Esophagus squamous epithelium (tissue), 5 donors: ENCODE measurements around the gene ARHGAP4. TPM values are rescaled to one million over a fixed set of nuclear protein-coding genes. Genes with fewer than 3 reads are reported as not detected.

Experiments
- DNase-seq: peaks from one replicate; lab custom pipeline; 2025; lab: John Stamatoyannopoulos, UW
- H3K27ac ChIP-seq, 4 donors: fragments of 200-600 bp; sonication (generic); one replicate each; pipeline ENCODE4 v1.5.1; 2016 to 2019; ENCODE audit warnings: mild to moderate bottlenecking in 1 of 4
- H3K27me3 ChIP-seq, 4 donors: fragments of 200-600 bp; sonication (generic); 1 replicate in 3 of 4; 2 replicates in 1 of 4; pipeline versions ENCODE4 v1.5.1 to v1.6.0; 2017 to 2021; ENCODE audit warnings: antibody characterized with exemption in 1 of 4
- H3K36me3 ChIP-seq, 3 donors: fragments of 200-600 bp; sonication (generic); one replicate each; pipeline ENCODE4 v1.5.1; 2016 to 2019
- H3K4me1 ChIP-seq, 3 donors: fragments of 200-600 bp; sonication (generic); one replicate each; pipeline ENCODE4 v1.5.1; 2017 to 2019
- H3K4me3 ChIP-seq, 4 donors: fragments of 200-600 bp; sonication (generic); 1 replicate in 3 of 4; 2 replicates in 1 of 4; pipeline ENCODE4 v1.5.1; 2016 to 2019; ENCODE audit warnings: mild to moderate bottlenecking in 2 of 4, moderate library complexity in 1 of 4
- H3K9me3 ChIP-seq, 3 donors: fragments of 200-600 bp; sonication (generic); one replicate each; pipeline ENCODE4 v1.5.1; 2016 to 2019
- POLR2A ChIP-seq, 4 donors: fragments of 450-650 bp; IDR thresholded peaks; one replicate each; pipeline ENCODE4 v1.6.1; 2017; ENCODE audit warnings: antibody characterized with exemption in 4 of 4, mild to moderate bottlenecking in 4 of 4, moderate library complexity in 3 of 4
- WGBS, 2 donors: methylation state at CpG; one replicate each; pipeline ENCODE4 v1.1.5; 2018; 5-methylcytosine and 5-hydroxymethylcytosine counted together
- intact Hi-C: fragments of 100-400 bp; cut with DNase I; formaldehyde crosslinking; loops from one replicate; pipeline ENCODE4 v1.15.0; 2022
- total RNA-seq, 4 donors: library from RNA; depleted of rRNA; stranded (reverse); fragments of >200 nt; gene quantifications; one replicate each; pipeline ENCODE4 v1.1.0, GENCODE V29; 2016
- TF ChIP-seq, protein P1 (sequence below), 6 experiments: fragments of 450-650 bp in 4 of 6; fragments of 200-600 bp in 2 of 6; sonication (generic) in 2 of 6; IDR thresholded peaks; one replicate each; pipeline ENCODE4 v1.5.1; 2016 to 2019; ENCODE audit warnings: antibody characterized with exemption in 6 of 6, mild to moderate bottlenecking in 4 of 6, moderate library complexity in 4 of 6
- donor health status: DM: yes; HTN: yes; CAD: no.

ARHGAP4 gene
- total RNA-seq, 4 donors from 2014 or later, result 3.9 to 18.3 (median 7.6) TPM

DNA sequence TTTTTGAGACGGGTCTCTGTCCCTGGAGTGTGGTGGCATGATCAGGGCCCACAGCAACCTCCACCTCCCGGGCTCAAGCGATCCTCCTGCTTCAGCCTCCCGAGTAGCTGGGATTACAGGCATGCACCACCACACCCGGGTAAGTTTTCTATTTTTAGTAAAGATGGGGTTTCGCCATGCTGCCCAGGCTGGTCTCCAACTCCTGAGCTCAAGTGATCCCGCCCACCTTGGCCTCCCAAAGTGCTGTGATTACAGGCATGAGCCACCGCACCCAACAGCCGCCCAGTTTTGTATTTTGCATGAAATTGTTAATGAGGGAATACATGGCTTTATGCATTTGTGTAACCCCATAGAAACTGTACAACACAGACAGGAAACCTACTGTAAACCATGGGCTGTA lies 2.8 kb upstream of the ARHGAP4 start:
- H3K27ac ChIP-seq, result peak overlapping the region; percentile 73 to 98 (median 96)
- no peaks in the 10 kb centered on the region for H3K9me3 ChIP-seq
- TF ChIP-seq, protein P1, sequence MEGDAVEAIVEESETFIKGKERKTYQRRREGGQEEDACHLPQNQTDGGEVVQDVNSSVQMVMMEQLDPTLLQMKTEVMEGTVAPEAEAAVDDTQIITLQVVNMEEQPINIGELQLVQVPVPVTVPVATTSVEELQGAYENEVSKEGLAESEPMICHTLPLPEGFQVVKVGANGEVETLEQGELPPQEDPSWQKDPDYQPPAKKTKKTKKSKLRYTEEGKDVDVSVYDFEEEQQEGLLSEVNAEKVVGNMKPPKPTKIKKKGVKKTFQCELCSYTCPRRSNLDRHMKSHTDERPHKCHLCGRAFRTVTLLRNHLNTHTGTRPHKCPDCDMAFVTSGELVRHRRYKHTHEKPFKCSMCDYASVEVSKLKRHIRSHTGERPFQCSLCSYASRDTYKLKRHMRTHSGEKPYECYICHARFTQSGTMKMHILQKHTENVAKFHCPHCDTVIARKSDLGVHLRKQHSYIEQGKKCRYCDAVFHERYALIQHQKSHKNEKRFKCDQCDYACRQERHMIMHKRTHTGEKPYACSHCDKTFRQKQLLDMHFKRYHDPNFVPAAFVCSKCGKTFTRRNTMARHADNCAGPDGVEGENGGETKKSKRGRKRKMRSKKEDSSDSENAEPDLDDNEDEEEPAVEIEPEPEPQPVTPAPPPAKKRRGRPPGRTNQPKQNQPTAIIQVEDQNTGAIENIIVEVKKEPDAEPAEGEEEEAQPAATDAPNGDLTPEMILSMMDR (IDR thresholded peaks at IDR 0.05), result no peak
- TF ChIP-seq POLR2A (IDR thresholded peaks at IDR 0.05), result no peak
- no peaks in the 10 kb centered on the region for H3K27me3 ChIP-seq
- no peak for DNase-seq
- H3K36me3 ChIP-seq, result peaks cover 0 to 37% (median 0%) of the 10 kb centered on the region in 3 donors
- WGBS, 2 donors, result 0 to 57% methylated on average over 1 to 9 of the region's 9 CpGs
- H3K4me3 ChIP-seq, result peak overlapping the region in 3 of 4 donors; percentile 9 to 58 (median 41)
- peaks cover 19 to 58% (median 25%) of the 10 kb centered on the region in 3 donors for H3K4me1 ChIP-seq
- intact Hi-C loops, result no loop called here

DNA sequence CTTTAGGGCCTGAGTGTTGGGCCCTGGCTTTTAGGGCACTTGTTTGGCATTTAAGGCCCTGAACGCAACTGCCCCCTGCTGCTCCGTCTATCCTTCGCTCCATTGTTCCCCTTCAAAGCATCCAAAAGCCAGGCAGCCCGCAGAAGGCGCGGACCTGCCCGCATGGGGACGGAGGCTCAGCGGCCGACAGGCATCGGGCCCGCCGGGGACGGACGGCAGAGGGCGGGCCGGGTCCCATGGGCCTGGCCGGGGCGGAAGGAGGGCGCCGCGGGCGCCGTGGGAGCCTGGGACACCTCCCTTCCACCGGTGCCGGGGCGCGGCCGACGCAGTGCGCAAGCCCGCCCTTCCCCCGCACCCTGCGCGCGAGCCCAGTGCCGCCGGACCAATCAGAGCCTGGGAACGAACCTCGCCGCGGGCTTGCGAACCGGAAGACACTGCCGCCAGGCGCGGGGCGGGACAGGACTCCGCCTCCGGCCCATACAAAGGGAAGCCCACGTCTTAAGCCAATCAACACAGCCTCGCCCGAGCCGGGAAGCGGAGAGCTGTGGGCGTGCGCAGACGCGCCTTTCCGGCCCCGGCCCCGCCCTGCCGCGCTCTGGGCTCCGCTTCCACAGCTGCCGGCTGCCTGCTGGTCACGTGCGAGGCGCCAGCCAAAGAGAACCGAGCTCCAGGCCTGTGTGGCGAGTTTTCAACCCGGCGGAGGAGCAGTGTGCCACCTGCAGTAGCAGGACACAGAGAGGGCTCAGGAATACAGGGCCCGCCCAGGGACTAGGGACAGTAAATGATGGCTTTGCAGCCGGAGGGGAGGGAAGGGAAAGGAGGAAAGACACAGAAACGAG lies 2.1 kb upstream of the ARHGAP4 start:
- intact Hi-C loops, result no loop called here
- H3K4me3 ChIP-seq, result peak overlapping the region; percentile 46 to 78 (median 58)

DNA sequence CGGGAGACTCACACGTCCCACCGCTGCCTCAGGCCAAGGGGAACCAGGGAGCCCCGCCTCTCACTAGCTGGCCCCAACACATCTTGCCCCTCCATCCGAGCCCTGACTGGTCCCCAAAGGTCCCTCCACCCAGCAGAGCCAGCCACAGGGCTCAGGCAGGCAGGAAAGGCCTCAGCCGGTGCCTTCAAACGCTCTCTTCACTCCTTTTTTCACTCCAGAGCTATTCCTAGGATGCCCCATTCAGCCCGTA lies 1.5 kb upstream of the ARHGAP4 start:
- peaks cover 19 to 58% (median 22%) of the 10 kb centered on the region in 3 donors for H3K4me1 ChIP-seq
- DNase-seq, result no peak
- peaks cover 0 to 31% (median 0%) of the 10 kb centered on the region in 3 donors for H3K36me3 ChIP-seq
- TF ChIP-seq POLR2A (IDR thresholded peaks at IDR 0.05), result no peak
- TF ChIP-seq, protein P1 (IDR thresholded peaks at IDR 0.05), result no peak
- WGBS, 2 donors, result 3 to 26% methylated on average over 5 to 7 of the region's 8 CpGs
- H3K27ac ChIP-seq, result peak overlapping the region; percentile 95 to 98 (median 97)
- intact Hi-C loops, result no loop called here
- no peaks in the 10 kb centered on the region for H3K27me3 ChIP-seq
- H3K9me3 ChIP-seq, result no peaks in the 10 kb centered on the region
- peak overlapping the region; percentile 46 to 78 (median 58) for H3K4me3 ChIP-seq

More for the DNA sequence above, 2.1 kb upstream of the ARHGAP4 start:
- H3K4me1 ChIP-seq, result peaks cover 19 to 58% (median 22%) of the 10 kb centered on the region in 3 donors
- 0 to 7% methylated on average over 3 to 8 of the region's 76 CpGs for WGBS, 2 donors
- H3K36me3 ChIP-seq, result peaks cover 0 to 37% (median 0%) of the 10 kb centered on the region in 3 donors
- no peaks in the 10 kb centered on the region for H3K27me3 ChIP-seq
- TF ChIP-seq, protein P1 (IDR thresholded peaks at IDR 0.05), result peak in 3 of 6 experiments; percentile 17 to 34 (median 17)
- TF ChIP-seq POLR2A (IDR thresholded peaks at IDR 0.05), result peak in 3 of 4 donors; percentile 75 to 94 (median 78)
- no peaks in the 10 kb centered on the region for H3K9me3 ChIP-seq
- DNase-seq, result peak; percentile 74
- H3K27ac ChIP-seq, result peak overlapping the region; percentile 95 to 98 (median 97)

DNA sequence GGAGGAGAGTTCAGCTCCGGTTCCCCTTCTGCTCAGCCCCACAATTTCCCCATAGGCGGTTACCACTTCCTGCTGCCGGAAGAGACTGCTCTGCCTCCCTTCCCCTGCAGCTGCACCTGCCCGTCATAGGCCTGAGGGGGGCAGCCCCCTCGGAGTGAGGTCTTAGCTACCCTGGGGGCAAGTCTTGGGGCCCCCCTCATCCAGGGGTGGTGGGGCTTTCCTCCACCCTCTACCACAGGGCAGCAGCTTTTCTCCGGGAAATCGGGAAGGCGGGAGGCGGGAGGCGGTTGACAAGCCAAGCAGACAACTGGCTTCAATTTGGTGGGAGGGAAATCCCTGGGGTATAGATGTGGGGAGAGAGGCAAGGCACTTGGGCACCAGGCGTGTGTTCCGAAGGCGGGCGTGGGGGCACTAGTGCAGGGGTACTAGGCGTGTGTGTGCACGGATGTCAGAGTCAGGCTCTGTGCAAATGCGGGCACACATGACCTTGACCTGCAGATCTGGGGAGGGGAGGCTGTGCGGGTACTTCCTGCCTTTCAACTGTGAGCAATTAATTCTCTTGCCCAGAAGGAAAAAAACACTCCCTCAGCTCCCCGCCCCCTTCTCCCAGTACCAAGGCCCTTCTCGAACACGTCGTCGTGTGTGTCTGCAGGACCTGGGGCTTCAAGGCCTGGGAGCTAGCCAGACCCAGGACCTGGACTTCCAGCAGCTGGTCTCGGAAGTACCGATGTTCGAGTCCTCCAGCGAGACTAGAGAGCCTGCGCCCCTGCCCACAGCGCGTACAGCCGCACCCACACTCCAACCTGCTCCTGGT lies 1.0 kb upstream of the ARHGAP4 start:
- Histone ChIP-seq H3K27me3 (no peaks in the 10 kb centered on the region), H3K27ac (peak overlapping the region; percentile 95 to 98 (median 97)), H3K9me3 (no peaks in the 10 kb centered on the region), H3K4me3 (peak overlapping the region; percentile 46 to 78 (median 58)), H3K36me3 (peaks cover 0 to 26% (median 0%) of the 10 kb centered on the region in 3 donors), H3K4me1 (peaks cover 19 to 60% (median 22%) of the 10 kb centered on the region in 3 donors)
- TF ChIP-seq, protein P1 (IDR thresholded peaks at IDR 0.05), result peak in 1 of 6 experiments; percentile 8
- peak in 2 of 4 donors; percentile 13 to 52 for TF ChIP-seq POLR2A (IDR thresholded peaks at IDR 0.05)
- DNase-seq, result peak; percentile 31
- intact Hi-C loops, result no loop called here
- 52% methylated on average over 7 of the region's 31 CpGs; no CpG with 5 or more reads in 1 of the 2 donors for WGBS, 2 donors
